AG20443 (cell line): ENCODE data around the gene SERPINI2.

Experiments used
- DNase-seq: peaks from one replicate; pipeline ENCODE4 v3.0.0; 2012; ENCODE audit warnings: low spot score, mixed read lengths

SERPINI2 gene

DNA sequence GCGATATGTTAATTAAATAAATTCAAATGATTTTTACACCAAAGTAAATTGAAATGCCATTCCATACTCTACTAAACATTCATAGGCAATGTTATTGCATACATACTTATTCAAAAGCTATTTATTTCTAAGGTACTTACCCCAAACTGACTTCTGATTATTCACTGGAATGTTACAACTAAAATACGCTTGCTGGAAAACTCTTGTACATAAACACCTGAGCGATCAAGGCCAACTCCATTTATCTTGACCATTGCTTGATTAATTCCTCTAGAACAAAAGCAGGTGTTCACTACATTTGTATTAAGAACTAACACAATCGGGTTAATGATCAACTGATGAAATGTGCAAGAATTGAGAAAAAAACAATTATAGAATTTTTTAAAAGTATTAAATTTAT is at the start of gene SERPINI2:
TSS of gene SERPINI2 (minus strand) at position 180 of the 400 bp plus-strand sequence. CDS start 2,208 bp downstream, outside the sequence.
- no peak for DNase-seq

GRCh38 chr3:167521006-167521355 is 47.1 kb upstream of the SERPINI2 start:
- no peak for DNase-seq

- DNase-seq: no peak
Observed at GRCh38 chr3:167520266-167521005, 46.6 kb upstream of the SERPINI2 start.

GRCh38 chr3:167507954-167508353 is 34.1 kb upstream of the SERPINI2 start:
- DNase-seq: no peak

DNA sequence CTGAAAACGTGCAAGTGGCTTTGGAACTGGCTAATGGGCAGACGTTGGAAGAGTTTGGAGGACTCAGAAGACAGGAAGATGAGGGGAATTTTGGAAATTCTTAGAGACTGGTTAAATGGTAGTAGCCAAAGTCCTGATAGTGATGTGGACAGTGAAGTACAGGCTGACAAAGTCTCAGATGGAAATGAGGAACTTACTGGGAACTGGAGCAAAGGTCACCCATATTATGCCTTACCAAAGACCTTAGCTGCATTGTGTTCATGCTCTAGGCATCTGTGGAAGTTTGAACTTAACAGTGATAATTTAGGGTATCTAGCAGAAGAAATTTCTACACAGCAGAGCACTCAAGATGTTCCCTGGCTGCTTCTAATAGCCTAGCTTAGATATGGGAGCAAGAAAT is 28.6 kb upstream of the SERPINI2 start:
- DNase-seq: no peak

DNA sequence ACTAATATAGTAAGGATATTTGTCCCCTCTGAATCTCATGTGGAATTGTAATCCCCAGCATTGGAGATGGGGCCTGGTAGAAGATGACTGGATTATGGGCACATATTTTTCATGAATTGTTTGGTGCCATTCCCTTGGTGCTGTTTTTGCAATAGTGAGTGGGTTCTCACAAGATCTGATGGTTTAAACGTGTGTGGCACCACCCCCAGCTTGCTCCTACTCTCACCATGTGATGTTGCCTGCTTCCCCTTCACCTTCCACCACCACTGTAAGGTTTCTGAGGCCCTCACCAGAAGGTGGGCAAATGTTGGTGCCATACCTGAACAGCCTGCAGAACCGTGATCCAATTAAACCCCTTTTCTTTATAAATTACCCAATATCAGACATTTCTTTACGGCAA is 28.1 kb upstream of the SERPINI2 start:
- DNase-seq: no peak

- no peak for DNase-seq
Observed at GRCh38 chr3:167497903-167498302, 24.1 kb upstream of the SERPINI2 start.

GRCh38 chr3:167493244-167493643 is 19.4 kb upstream of the SERPINI2 start:
- no peak for DNase-seq

DNA sequence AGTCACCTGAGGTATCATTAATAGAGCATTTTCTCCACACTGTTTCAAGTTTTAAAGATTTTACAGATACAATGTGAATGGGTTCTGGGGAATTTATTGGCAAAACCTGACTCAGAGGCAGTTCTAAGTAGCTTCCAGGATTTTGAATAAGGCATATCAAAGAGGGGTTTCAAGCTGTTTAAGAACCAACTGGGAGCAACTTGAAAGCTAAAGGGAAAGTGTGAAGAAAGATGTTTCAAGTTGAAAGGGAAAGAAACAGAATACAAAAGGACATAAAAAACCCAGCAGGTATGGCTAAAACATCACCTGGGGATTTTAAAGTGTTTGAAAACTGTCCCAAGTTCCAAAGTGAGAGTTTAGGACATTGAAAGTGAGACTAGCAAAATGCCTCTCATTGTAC is 17.8 kb upstream of the SERPINI2 start:
- no peak for DNase-seq

DNA sequence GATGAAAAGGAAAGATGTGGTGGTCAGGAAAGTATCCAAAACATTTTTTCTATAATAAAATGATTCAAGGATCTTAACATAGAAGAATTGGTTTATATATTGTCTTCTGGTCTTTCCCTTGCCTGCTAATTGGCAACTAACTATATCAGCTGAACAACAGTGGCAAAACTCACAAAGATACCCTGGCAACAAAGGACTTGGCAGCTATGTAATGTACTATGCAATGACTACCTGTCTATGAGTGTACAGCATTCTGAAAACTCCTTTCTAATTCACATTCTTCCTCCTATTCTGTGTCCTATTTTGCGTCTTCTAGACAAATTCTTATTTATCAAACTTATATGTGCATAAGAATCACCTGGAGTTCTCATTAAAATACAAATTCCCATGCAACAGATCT is 15.7 kb upstream of the SERPINI2 start:
- no peak for DNase-seq

DNA sequence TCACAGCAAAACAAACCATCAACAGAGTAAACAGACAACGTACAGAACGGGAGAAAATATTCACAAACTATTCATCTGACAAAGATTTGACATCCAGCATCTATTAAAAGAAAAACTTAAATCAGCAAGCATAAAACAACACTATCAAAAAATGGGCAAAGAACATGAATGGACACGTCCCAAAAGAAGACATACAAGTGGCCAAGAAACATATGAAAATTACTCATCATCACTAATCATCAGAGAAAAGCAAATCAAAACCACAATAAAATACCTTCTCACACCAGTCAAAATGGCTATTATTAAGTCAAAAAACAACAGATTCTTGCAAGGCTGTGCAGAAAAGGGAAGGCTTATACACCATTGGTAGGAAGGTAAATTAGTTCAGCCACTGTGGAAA is 13.7 kb upstream of the SERPINI2 start:
- no peak for DNase-seq

- DNase-seq: no peak
Observed at GRCh38 chr3:167484551-167484950, 10.7 kb upstream of the SERPINI2 start.

- DNase-seq: no peak
Observed at GRCh38 chr3:167483708-167484475, 10.1 kb upstream of the SERPINI2 start.

DNA sequence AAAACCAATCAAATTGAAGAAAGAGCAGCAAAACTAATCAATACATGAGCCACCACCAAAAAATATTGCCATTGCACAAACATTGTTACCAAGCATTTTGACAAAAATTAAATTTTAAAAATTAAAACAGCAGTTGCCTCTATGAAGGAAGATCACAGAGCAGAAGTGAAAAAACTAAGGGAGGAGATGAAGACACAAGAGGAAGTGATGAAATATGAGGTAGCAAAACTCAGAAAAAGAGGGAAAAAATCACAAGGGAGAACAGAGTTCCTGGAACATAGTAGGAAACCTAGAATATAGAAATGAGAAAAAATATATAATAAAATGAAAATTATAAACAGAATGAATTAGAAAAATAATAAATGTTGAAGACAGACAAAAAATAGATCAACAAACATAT is 7.3 kb upstream of the SERPINI2 start:
- no peak for DNase-seq

DNA sequence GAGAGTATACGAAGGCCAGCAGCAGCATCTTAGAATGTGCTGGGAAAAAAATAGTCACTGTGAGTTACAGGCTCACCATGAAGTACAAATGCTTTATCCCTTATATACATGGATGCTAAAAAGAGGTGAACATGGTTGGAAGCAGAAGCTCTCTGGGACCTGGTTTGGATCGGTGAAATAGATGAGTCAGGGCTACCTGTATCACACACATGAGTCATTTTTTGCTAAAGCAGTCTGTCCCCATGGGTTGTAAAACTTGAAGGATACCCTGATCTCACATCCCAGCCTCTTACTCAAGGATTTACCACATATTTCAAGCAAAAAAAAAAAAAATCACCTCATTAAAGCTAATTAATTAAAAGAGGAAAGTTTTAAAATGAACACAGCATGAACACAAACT is 6.9 kb upstream of the SERPINI2 start:
- no peak for DNase-seq

DNA sequence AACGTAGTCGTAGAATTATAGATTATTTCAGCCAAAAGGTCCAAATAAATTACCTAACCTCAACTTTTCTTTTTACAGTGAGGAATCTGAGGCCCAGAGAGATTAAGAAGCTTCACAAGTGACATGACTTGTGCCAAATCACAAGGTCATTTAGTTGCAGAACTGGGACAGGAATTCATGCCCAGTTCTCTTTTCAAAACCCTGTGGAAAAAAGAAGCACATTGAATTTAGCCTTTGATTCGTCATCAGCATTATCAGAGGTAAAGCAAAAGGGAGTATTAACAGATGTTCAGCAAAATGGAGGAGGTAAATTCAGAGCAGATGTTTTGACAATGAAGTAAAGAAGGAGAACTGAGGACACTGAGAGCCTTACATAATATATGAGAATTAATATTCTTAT is 4.5 kb downstream of the SERPINI2 start:
- no peak for DNase-seq

DNA sequence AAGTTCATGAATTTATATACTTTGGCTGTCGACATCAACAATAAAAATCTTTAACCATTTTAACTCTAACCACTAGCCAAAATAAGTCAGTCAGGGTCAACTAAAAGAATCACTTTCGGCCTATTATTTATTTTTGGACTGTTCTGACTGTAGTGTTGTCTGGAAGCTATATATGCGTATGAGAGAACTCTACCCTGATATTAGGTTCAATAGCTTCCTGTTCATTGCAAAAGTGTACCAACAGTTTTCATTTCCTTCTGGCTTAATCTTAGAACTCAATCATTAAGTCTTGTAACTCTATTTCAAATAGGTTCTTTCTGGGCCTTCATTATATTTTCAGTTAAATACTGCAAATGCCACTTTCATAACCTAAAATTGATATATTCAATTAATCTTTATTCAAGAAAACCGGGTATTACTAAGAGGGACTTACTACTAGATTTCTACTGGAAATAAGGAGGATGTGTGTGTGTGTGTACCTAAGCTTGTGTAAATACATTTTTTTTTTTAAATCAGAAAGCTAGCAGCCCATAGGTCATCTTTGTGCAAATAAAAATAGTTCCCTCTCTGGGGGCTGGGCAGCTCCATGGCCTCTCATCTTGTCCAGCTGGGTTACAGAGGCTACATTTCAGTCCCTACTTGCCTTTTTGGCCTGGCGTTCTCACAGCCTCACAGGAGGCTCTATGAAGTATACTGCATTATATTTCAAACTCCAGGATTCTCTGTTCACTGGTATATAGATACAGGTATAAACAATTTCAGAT is 5.8 kb downstream of the SERPINI2 start:
- DNase-seq: no peak

GRCh38 chr3:167466966-167467365 is 6.9 kb downstream of the SERPINI2 start:
- no peak for DNase-seq

DNA sequence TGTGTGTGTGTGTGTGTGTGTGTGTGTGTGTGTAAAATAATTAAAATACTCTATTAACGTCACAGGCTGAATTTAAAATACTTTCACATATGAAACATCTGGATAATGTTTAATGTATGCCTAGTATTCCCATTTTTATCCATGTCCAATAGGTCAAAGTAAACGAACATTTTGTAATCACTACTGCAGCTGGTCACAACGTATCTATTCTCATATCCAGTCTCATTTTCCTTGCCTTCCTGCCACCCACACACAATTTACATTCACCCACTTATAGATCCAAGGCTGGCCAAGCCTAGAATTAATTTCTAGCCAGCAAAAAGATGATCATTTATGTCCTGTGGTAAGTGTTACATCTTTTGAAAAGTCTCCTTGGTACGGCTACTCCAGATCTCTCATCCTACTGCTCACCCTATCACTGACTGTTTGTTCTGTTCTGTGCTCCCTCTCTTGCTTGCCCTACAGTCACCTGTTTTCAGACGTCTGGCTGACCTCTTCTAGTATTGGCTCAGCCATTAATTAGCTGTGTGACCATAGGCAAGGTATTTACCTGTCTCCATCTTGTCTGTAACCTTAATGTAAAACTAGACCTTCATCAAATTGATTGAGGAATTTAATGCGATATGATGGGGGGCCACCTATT is 17.6 kb downstream of the SERPINI2 start:
- no peak for DNase-seq

DNA sequence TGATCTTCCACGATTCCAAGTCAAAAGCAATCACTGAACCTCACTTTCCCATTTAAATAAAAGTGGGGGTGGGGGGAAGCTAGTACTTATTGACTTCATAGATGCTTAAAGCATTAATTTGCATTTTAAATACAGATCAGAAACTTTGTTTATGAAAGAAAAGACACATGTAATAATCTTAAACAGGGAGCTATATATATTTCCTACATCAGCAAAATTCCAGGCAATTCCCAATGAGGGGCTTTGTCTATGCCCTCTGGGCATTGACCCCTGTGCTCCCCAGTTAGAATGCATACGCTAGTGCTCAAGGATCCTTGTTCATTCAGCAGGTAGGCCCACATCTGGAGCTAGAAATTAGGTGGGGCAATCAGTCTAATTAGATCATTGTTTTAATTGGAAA is 20.0 kb downstream of the SERPINI2 start:
- DNase-seq: no peak

GRCh38 chr3:167451282-167451681 is 22.6 kb downstream of the SERPINI2 start:
- no peak for DNase-seq

GRCh38 chr3:167450675-167451074 is 23.2 kb downstream of the SERPINI2 start:
- no peak for DNase-seq
